ENCODE results near the gene MBP.

MBP gene

GRCh38 chr18:77059294-77059916 is 73.2 kb downstream of the MBP start:
- H3K79me2 ChIP-seq (ENCODE audit: insufficient read depth, low read depth), result no peaks in the 10 kb centered on the region
- no peaks in the 10 kb centered on the region for H3K27me3 ChIP-seq (ENCODE audit: insufficient read depth, low read depth)
- no peak overlapping the region for H2AFZ ChIP-seq (ENCODE audit: low read depth)
- H4K20me1 ChIP-seq (ENCODE audit: insufficient read depth), result no peaks in the 10 kb centered on the region
- H3K4me2 ChIP-seq, result no peak overlapping the region
- H3K36me3 ChIP-seq (ENCODE audit: insufficient read depth), result no peaks in the 10 kb centered on the region
- no peak overlapping the region for H3K4me3 ChIP-seq (IDR thresholded peaks at IDR 0.05; ENCODE audit: insufficient read depth, low read depth, low read length)
- H3K4me1 ChIP-seq (ENCODE audit: low read depth, poor library complexity, severe bottlenecking), result peaks cover 59% of the 10 kb centered on the region
- no peak overlapping the region for H3K27ac ChIP-seq
- H3K9ac ChIP-seq, result no peak overlapping the region
- TF ChIP-seq, protein P1, sequence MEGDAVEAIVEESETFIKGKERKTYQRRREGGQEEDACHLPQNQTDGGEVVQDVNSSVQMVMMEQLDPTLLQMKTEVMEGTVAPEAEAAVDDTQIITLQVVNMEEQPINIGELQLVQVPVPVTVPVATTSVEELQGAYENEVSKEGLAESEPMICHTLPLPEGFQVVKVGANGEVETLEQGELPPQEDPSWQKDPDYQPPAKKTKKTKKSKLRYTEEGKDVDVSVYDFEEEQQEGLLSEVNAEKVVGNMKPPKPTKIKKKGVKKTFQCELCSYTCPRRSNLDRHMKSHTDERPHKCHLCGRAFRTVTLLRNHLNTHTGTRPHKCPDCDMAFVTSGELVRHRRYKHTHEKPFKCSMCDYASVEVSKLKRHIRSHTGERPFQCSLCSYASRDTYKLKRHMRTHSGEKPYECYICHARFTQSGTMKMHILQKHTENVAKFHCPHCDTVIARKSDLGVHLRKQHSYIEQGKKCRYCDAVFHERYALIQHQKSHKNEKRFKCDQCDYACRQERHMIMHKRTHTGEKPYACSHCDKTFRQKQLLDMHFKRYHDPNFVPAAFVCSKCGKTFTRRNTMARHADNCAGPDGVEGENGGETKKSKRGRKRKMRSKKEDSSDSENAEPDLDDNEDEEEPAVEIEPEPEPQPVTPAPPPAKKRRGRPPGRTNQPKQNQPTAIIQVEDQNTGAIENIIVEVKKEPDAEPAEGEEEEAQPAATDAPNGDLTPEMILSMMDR (conservative IDR thresholded peaks at IDR 0.05; ENCODE audit: low read depth, low read length), result peak; percentile 72

- Histone ChIP-seq H2AFZ (ENCODE audit: low read depth) (no peak overlapping the region), H3K4me1 (ENCODE audit: low read depth, poor library complexity, severe bottlenecking) (peaks cover 54% of the 10 kb centered on the region)
Measured at GRCh38 chr18:77058290-77058835, 74.2 kb downstream of the MBP start.

GRCh38 chr18:77057006-77057395 is 75.6 kb downstream of the MBP start:
- TF ChIP-seq, protein P1 (conservative IDR thresholded peaks at IDR 0.05; ENCODE audit: low read depth, low read length), result no peak
- no peaks in the 10 kb centered on the region for H3K79me2 ChIP-seq (ENCODE audit: insufficient read depth, low read depth)
- no peaks in the 10 kb centered on the region for H4K20me1 ChIP-seq (ENCODE audit: insufficient read depth)
- peaks cover 42% of the 10 kb centered on the region for H3K4me1 ChIP-seq (ENCODE audit: low read depth, poor library complexity, severe bottlenecking)
- no peak overlapping the region for H3K4me3 ChIP-seq (IDR thresholded peaks at IDR 0.05; ENCODE audit: insufficient read depth, low read depth, low read length)
- H3K4me2 ChIP-seq, result no peak overlapping the region
- H3K9ac ChIP-seq, result no peak overlapping the region
- H3K27ac ChIP-seq, result no peak overlapping the region
- H2AFZ ChIP-seq (ENCODE audit: low read depth), result no peak overlapping the region
- H3K27me3 ChIP-seq (ENCODE audit: insufficient read depth, low read depth), result no peaks in the 10 kb centered on the region
- no peaks in the 10 kb centered on the region for H3K36me3 ChIP-seq (ENCODE audit: insufficient read depth)

More at GRCh38 chr18:77058290-77058835, 74.2 kb downstream of the MBP start:
- H3K9ac ChIP-seq, result no peak overlapping the region
- TF ChIP-seq, protein P1 (conservative IDR thresholded peaks at IDR 0.05; ENCODE audit: low read depth, low read length), result no peak
- no peak overlapping the region for H3K4me3 ChIP-seq (IDR thresholded peaks at IDR 0.05; ENCODE audit: insufficient read depth, low read depth, low read length)
- H4K20me1 ChIP-seq (ENCODE audit: insufficient read depth), result no peaks in the 10 kb centered on the region
- H3K27me3 ChIP-seq (ENCODE audit: insufficient read depth, low read depth), result no peaks in the 10 kb centered on the region
- H3K4me2 ChIP-seq, result no peak overlapping the region
- H3K27ac ChIP-seq, result no peak overlapping the region
- H3K36me3 ChIP-seq (ENCODE audit: insufficient read depth), result no peaks in the 10 kb centered on the region
- no peaks in the 10 kb centered on the region for H3K79me2 ChIP-seq (ENCODE audit: insufficient read depth, low read depth)

DNA sequence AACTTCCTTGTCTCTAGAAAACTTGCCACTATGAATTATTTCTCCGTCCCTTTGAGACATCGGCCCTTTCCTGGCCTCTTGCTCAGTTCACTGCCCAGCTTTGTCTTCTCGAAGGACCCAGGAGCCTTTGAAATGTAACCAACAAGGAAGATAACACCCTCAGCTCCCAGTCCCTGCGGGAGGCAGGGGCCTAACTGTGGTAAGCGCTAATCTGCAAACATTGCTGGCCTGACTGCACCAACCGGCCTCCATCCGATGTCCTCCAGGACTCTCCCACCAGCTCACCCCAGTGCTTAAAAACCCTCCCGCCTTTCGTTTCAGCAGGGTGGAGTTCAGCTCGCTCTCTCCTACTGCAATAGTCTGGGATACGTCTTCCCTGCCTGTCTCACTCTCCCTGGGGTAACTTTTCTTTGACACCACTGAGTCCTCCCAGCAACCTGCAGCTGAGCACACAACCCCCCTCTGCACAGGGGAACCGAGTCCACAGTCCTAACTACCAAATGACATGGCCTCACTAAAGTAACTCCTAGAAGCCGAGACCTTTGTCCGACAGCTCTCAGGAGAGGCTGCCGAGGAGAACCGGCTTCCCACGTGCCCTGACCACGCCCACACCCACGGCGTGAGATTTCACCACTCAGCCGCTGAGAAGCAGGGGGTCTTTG is 76.1 kb downstream of the MBP start:
- Histone ChIP-seq H3K4me3 (IDR thresholded peaks at IDR 0.05; ENCODE audit: insufficient read depth, low read depth, low read length) (no peak overlapping the region), H3K27me3 (ENCODE audit: insufficient read depth, low read depth) (no peaks in the 10 kb centered on the region), H3K4me1 (ENCODE audit: low read depth, poor library complexity, severe bottlenecking) (peaks cover 37% of the 10 kb centered on the region), H2AFZ (ENCODE audit: low read depth) (no peak overlapping the region), H3K9ac (no peak overlapping the region), H3K27ac (no peak overlapping the region), H3K36me3 (ENCODE audit: insufficient read depth) (no peaks in the 10 kb centered on the region), H3K4me2 (no peak overlapping the region), H3K79me2 (ENCODE audit: insufficient read depth, low read depth) (no peaks in the 10 kb centered on the region), H4K20me1 (ENCODE audit: insufficient read depth) (no peaks in the 10 kb centered on the region)
- TF ChIP-seq, protein P1 (conservative IDR thresholded peaks at IDR 0.05; ENCODE audit: low read depth, low read length), result no peak
